Stimulated activated CD8-positive, alpha-beta memory T cell treated with anti-CD3 and anti-CD28 coated beads, Interleukin-15, amount 100 ng/mL, for 1 hour (primary cell): ENCODE results near the gene ZC3H18.

Experiments
- DNase-seq: peaks from one replicate; pipeline ENCODE4 v3.0.0-alpha.2; 2020; ENCODE audit warnings: low read depth

The ZC3H18 gene

GRCh38 chr16:88582912-88583575 is 12.8 kb downstream of the ZC3H18 start:
- no peak for DNase-seq

GRCh38 chr16:88584676-88585075 is 14.5 kb downstream of the ZC3H18 start:
- DNase-seq: no peak

GRCh38 chr16:88585269-88585668 is 15.1 kb downstream of the ZC3H18 start:
- no peak for DNase-seq

GRCh38 chr16:88585927-88586581 is 15.9 kb downstream of the ZC3H18 start:
- DNase-seq: no peak

GRCh38 chr16:88588148-88588547 is 17.9 kb downstream of the ZC3H18 start:
- DNase-seq: no peak

- DNase-seq: no peak
Observed at GRCh38 chr16:88588754-88589153, 18.6 kb downstream of the ZC3H18 start.

GRCh38 chr16:88589441-88589840 is 19.2 kb downstream of the ZC3H18 start:
- DNase-seq: no peak

- DNase-seq: no peak
Observed at GRCh38 chr16:88591577-88592021, 21.4 kb downstream of the ZC3H18 start.

- no peak for DNase-seq
Observed at GRCh38 chr16:88593061-88593460, 22.9 kb downstream of the ZC3H18 start.

GRCh38 chr16:88593489-88593888 is 23.3 kb downstream of the ZC3H18 start:
- no peak for DNase-seq

- DNase-seq: no peak
Observed at GRCh38 chr16:88593910-88594309, 23.7 kb downstream of the ZC3H18 start.

- DNase-seq: no peak
Observed at GRCh38 chr16:88595101-88595500, 24.9 kb downstream of the ZC3H18 start.

- no peak for DNase-seq
Observed at GRCh38 chr16:88595921-88596320, 25.7 kb downstream of the ZC3H18 start.

GRCh38 chr16:88596483-88596882 is 26.3 kb downstream of the ZC3H18 start:
- DNase-seq: no peak

GRCh38 chr16:88597856-88598491 is 27.8 kb downstream of the ZC3H18 start:
- DNase-seq: no peak

- no peak for DNase-seq
Observed at GRCh38 chr16:88599092-88599733, 29.0 kb downstream of the ZC3H18 start.

GRCh38 chr16:88599825-88600538 is 29.8 kb downstream of the ZC3H18 start:
- no peak for DNase-seq

- no peak for DNase-seq
Observed at GRCh38 chr16:88600539-88600896, 30.3 kb downstream of the ZC3H18 start.

GRCh38 chr16:88601313-88602036 is 31.3 kb downstream of the ZC3H18 start:
- no peak for DNase-seq

- DNase-seq: no peak
Observed at GRCh38 chr16:88602091-88602490, 31.9 kb downstream of the ZC3H18 start.
